Pancreas (tissue), 10 donors: ENCODE data around the gene IGDCC3. TPM values are rescaled to one million over a fixed set of nuclear protein-coding genes. Genes with fewer than 3 reads are reported as not detected.

ENCODE experiments used
- ATAC-seq, 4 donors: fragments of 200-7000 bp; cut with Tn5 transposase; one replicate each; pipeline versions ENCODE4 v1.8.0 to v1.9.1; 2020; ENCODE audit warnings: mild to moderate bottlenecking in 4 of 4, moderate library complexity in 4 of 4
- DNase-seq, 6 donors: peaks; one replicate each; pipeline ENCODE4 v3.0.0-alpha.2; 2020
- FAIRE-seq: peaks from 2 replicates; lab custom pipeline; 2012; peaks lifted over from hg19 to GRCh38; lab: Jason Lieb, UNC
- H3K27ac ChIP-seq, 4 donors: fragments of 200-600 bp; sonication (generic); 1 replicate in 3 of 4; 2 replicates in 1 of 4; pipeline versions ENCODE4 v1.5.0 to v1.8.0; 2020
- H3K27me3 ChIP-seq, 4 donors: fragments of 200-600 bp; one replicate each; pipeline ENCODE4 v1.8.0; 2021
- H3K36me3 ChIP-seq, 3 donors: fragments of 200-600 bp; sonication (generic) in 1 of 3; one replicate each; pipeline versions ENCODE4 v1.5.0 to v1.8.0; 2020 to 2021
- H3K4me1 ChIP-seq, 3 donors: fragments of 200-600 bp; one replicate each; pipeline ENCODE4 v1.8.0; 2021
- H3K4me3 ChIP-seq, 4 donors: fragments of 200-600 bp; sonication (generic) in 2 of 4; one replicate each; pipeline versions ENCODE4 v1.5.0 to v1.8.0; 2020 to 2021
- H3K9me3 ChIP-seq, 4 donors: fragments of 200-600 bp; one replicate each; pipeline ENCODE4 v1.8.0; 2021
- WGBS, 2 donors: extraction: QIAGEN DNeasy Blood & Tissue Kit; methylation state at CpG; one replicate each; pipeline ENCODE4 v1.1.7; 2013; 5-methylcytosine and 5-hydroxymethylcytosine counted together
- intact Hi-C, 3 donors: fragments of 100-400 bp; cut with DNase I; formaldehyde crosslinking; loops; one replicate each; pipeline versions ENCODE4 v1.11.1 to v1.14.2; 2022
- polyA plus RNA-seq, 2 donors: library from polyadenylated mRNA; stranded (reverse); fragments of 200-250 nt; gene quantifications; one replicate each; pipeline ENCODE4 v1.2.3, GENCODE V29; 2013
- total RNA-seq, 6 donors: library from RNA; stranded (reverse); fragmentation: NEBNext Ultra II Directional in 4 of 6; extraction: Animal tissue kit (Norgen Biotek cat#: 25700) in 4 of 6; gene quantifications; one replicate each; pipeline versions ENCODE4 v1.2.1 to v1.2.4, GENCODE V29; 2021 to 2023
- TF ChIP-seq, protein P1 (sequence below), 4 donors: fragments of 200-600 bp; sonication (generic) in 3 of 4; IDR thresholded peaks; one replicate each; pipeline versions ENCODE4 v1.5.0 to v1.8.0; 2021; ENCODE audit warnings: antibody characterized with exemption in 4 of 4
- donor health status: healthy with polysubstance abuse.
- donor health status: DM: no; HTN: no; CAD: no; lungs with moderate emphysema.
- donor health status: DM: no; HTN: no; CAD: no.
- donor health status: control.
- donor health status: control.
- donor health status: Bipolar disorder and iron deficiency.
- donor health status: DM: yes; HTN: yes; CAD: no.
- donor health status: DM: no; HTN: no; CAD: no.
- donor health status: DM: no; HTN: no; CAD: no.
- donor health status: DM: yes; HTN: yes; CAD: no.

Gene IGDCC3
- total and polyA plus RNA-seq, 8 donors, result 0.32 TPM; not detected in 7

DNA sequence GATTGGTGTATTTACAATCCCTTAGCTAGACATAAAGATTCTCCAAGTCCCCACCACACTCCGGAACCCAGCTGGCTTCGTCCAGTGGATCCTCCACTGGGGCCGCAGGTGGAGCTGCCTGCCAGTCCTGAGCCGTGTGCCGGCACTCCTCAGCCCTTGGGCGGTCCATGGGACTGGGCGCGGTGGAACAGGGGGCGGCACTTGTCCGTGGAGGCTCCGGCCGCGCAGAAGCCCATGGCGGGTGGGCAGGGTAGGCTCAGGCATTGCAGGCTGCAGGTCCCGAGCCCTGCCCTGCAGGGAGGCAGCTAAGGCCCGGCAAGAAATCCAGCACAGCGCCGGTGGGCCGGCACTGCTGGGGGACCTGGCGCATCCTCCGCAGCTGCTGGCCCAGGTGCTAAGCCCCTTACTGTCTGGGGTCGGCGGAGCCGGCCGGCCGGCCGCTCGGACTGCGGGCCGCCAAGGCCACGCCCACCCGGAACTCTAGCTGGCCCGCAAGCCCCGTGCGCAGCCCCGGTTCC, 76.8 kb downstream of the IGDCC3 start:
- Histone ChIP-seq H3K4me3 (no peak overlapping the region), H3K4me1 (peaks cover 4 to 11% (median 5%) of the 10 kb centered on the region in 3 donors), H3K27me3 (no peaks in the 10 kb centered on the region), H3K27ac (no peak overlapping the region), H3K9me3 (no peaks in the 10 kb centered on the region), H3K36me3 (no peaks in the 10 kb centered on the region)
- ATAC-seq (no peak), FAIRE-seq (no peak), DNase-seq (peak in 4 of 6 donors; percentile 28 to 77 (median 51))
- TF ChIP-seq, protein P1, sequence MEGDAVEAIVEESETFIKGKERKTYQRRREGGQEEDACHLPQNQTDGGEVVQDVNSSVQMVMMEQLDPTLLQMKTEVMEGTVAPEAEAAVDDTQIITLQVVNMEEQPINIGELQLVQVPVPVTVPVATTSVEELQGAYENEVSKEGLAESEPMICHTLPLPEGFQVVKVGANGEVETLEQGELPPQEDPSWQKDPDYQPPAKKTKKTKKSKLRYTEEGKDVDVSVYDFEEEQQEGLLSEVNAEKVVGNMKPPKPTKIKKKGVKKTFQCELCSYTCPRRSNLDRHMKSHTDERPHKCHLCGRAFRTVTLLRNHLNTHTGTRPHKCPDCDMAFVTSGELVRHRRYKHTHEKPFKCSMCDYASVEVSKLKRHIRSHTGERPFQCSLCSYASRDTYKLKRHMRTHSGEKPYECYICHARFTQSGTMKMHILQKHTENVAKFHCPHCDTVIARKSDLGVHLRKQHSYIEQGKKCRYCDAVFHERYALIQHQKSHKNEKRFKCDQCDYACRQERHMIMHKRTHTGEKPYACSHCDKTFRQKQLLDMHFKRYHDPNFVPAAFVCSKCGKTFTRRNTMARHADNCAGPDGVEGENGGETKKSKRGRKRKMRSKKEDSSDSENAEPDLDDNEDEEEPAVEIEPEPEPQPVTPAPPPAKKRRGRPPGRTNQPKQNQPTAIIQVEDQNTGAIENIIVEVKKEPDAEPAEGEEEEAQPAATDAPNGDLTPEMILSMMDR (IDR thresholded peaks at IDR 0.05), result no peak
- 90 to 95% methylated on average over 32 to 36 of the region's 36 CpGs for WGBS, 2 donors
- intact Hi-C loops, result no loop called here

DNA sequence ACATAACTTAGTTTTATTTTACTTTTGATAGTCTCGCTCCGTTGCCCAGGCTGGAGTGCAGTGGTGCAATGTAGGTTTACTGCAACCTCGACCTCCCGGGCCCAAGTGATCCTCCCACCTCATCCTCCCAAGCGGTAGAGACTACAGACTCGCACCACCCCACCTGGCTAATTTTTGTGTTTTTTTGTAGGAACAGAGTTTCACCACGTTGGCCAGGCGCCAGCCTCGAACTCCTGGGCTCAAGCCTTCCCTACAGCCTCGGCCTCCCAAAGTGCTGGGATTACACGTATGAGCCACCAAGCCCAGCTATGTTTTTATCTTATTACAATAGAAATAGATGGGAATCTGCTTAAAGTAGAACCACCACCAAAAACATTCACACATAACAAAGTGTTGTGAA, 79.1 kb downstream of the IGDCC3 start:
- ATAC-seq, result no peak
- DNase-seq, result peak in 1 of 6 donors; percentile 59
- Histone ChIP-seq H3K4me3 (no peak overlapping the region), H3K9me3 (no peaks in the 10 kb centered on the region), H3K27ac (no peak overlapping the region), H3K27me3 (no peaks in the 10 kb centered on the region), H3K36me3 (no peaks in the 10 kb centered on the region), H3K4me1 (peaks cover 4 to 11% (median 5%) of the 10 kb centered on the region in 3 donors)
- WGBS, 2 donors, result 72 to 81% methylated on average over 11 of the region's 11 CpGs
- FAIRE-seq, result no peak
- TF ChIP-seq, protein P1 (IDR thresholded peaks at IDR 0.05), result no peak
- intact Hi-C loops, result no loop called here

DNA sequence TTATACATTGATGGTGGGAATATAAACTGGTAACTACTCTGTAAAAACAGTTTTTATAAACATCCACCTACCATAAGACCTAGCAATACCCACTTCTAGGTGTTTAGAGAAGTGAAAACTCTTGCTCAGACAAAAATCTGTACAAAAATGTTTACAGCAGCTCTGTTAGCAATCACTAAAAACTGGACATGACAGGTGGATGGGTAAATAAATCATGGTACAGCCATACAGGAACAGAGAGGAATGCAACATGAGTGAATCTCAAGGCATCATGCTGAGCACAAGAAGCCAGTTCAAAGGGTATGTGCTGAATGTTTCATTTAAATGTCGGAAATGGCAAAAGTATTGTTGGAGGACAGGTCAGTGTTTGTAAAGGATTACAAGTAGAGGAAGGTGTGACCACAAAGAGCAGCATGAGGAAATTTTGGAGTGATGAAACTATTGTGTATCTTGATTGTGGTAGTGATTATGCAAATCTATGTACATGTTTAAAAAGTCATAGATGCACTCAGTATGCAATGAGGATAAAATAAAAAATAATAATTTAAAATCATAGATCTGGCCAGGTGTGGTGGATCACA, 84.8 kb downstream of the IGDCC3 start:
- Histone ChIP-seq H3K27me3 (no peaks in the 10 kb centered on the region), H3K4me3 (no peak overlapping the region), H3K4me1 (peaks cover 0 to 8% (median 0%) of the 10 kb centered on the region in 3 donors), H3K36me3 (no peaks in the 10 kb centered on the region), H3K9me3 (no peaks in the 10 kb centered on the region), H3K27ac (no peak overlapping the region)
- TF ChIP-seq, protein P1 (IDR thresholded peaks at IDR 0.05), result no peak
- intact Hi-C loops, result no loop called here
- WGBS, 2 donors, result 67 to 74% methylated on average over 1 of the region's 1 CpG
- DNase-seq (no peak), FAIRE-seq (no peak), ATAC-seq (no peak)

DNA sequence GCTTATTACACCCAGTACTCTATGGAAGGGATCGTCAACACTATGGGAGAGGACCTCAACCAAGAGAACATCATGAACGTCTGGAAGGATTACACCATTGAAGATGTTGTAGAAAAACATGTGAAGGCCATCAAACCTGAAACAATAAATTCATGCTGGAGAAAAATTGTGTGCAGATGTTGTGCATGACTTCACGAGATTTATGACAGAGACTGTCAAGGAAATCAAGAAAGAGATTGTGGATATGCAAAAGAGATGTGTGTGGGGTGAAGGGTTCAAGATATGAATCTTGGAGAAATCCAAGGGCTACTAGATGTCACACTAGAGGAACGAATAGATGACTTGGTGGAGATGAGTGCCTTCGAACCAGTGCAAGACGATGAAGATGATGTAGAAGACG, 87.6 kb downstream of the IGDCC3 start:
- FAIRE-seq (no peak), ATAC-seq (no peak), DNase-seq (no peak)
- TF ChIP-seq, protein P1 (IDR thresholded peaks at IDR 0.05), result no peak
- H3K27me3 ChIP-seq, result no peaks in the 10 kb centered on the region
- no peaks in the 10 kb centered on the region for H3K9me3 ChIP-seq
- WGBS, 2 donors, result 83 to 87% methylated on average over 7 of the region's 7 CpGs
- H3K4me1 ChIP-seq, result peaks cover 0 to 10% (median 6%) of the 10 kb centered on the region in 3 donors
- no peaks in the 10 kb centered on the region for H3K36me3 ChIP-seq
- H3K4me3 ChIP-seq, result no peak overlapping the region
- no peak overlapping the region for H3K27ac ChIP-seq
- intact Hi-C loops, result no loop called here

DNA sequence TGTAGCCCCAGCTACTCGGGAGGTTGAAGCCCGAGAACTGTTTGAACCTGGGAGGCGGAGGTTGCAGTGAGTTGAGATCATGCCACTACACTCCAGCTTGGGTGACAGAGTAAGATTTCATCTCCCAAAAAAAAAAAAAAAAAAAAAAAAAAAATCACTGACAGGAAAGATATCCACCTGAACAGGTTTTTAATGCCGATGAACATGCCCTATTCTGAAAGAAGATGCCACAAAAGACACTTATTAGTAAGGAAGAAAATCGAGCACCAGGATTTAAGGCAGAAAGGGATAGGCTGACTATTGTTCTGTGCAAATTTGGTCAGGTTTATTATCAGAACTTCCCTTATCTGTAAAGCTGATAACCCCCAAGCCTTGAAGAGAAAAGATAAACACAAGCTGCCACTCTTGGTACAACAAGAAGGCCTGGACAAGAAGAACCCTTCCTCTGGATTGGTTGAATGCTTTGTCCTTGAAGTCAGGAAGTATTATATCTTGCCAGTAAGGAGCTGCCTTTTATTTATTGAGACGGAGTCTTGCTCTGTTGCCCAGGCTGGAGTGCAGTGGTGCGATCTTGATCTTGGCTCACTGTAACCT, 88.4 kb downstream of the IGDCC3 start:
- 65 to 68% methylated on average over 7 of the region's 7 CpGs for WGBS, 2 donors
- intact Hi-C loops, result no loop called here
- no peaks in the 10 kb centered on the region for H3K27me3 ChIP-seq
- TF ChIP-seq, protein P1 (IDR thresholded peaks at IDR 0.05), result no peak
- no peak for FAIRE-seq
- H3K36me3 ChIP-seq, result no peaks in the 10 kb centered on the region
- H3K4me3 ChIP-seq, result no peak overlapping the region
- no peak for DNase-seq
- no peaks in the 10 kb centered on the region for H3K9me3 ChIP-seq
- H3K27ac ChIP-seq, result no peak overlapping the region
- H3K4me1 ChIP-seq, result peaks cover 0 to 13% (median 6%) of the 10 kb centered on the region in 3 donors
- ATAC-seq, result no peak
